ENCODE results near the gene GPR39. TPM values are rescaled to one million over a fixed set of nuclear protein-coding genes. Genes with fewer than 3 reads are reported as not detected.

The GPR39 gene
- total and polyA plus RNA-seq, 7 donors, result 0.05 to 0.08 TPM; not detected in 5

DNA sequence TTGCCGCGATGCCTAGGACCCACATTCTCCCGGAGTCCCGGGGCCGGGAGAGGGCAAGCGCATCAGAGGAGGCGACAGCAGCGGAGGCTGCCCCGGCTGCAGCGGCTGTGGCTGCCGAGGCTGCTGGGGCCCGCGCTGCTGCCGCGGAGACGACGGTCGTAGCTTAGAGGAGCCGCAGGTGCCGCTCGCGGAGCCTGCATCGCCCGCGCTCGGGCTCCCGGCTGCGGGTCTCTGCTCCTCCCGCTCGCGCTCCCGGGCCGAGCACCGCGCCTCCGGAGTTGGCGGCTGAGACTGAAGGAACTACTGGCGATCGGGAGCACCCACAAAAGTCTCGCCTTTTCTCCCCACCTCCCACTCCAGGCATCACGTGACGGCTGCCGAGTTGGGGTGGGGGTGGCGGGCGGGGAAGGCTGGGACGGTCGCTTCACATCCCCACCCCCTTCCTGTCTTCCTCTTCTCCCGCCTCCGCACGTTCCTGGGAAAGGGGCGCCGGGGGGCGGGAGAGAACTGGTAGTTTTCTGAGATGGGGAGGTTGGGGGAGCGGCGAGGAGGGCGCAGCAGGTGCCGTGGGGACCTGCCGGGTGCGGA, 253.4 kb downstream of the GPR39 start, which contains the start of gene LYPD1:
Gene LYPD1 (minus strand): TSS at position 298 of the 588 bp plus-strand sequence. CDS start 273 bp downstream, at position 25.
- 0 to 1% (median 1%) methylated on average over 30 to 59 of the region's 59 CpGs for WGBS, 3 donors
- Histone ChIP-seq H3K36me3 (ENCODE audit: insufficient read depth in 1 of 2, low read depth in 1 of 2) (no peaks in the 10 kb centered on the region), H3K9me3 (no peaks in the 10 kb centered on the region), H3K27me3 (ENCODE audit: insufficient read depth in 3 of 3, low read length in 2 of 3) (peaks cover 0 to 67% (median 12%) of the 10 kb centered on the region in 3 donors), H3K4me1 (peaks cover 6% of the 10 kb centered on the region), H3K27ac (no peak within 1 kb of the TSS), H3K4me3 (peak within 1 kb of the TSS; percentile 59)
- no peak for ATAC-seq
- intact Hi-C loops (cut with DNase I), result no loop called here
- no peak for DNase-seq
- TF ChIP-seq, protein P1, sequence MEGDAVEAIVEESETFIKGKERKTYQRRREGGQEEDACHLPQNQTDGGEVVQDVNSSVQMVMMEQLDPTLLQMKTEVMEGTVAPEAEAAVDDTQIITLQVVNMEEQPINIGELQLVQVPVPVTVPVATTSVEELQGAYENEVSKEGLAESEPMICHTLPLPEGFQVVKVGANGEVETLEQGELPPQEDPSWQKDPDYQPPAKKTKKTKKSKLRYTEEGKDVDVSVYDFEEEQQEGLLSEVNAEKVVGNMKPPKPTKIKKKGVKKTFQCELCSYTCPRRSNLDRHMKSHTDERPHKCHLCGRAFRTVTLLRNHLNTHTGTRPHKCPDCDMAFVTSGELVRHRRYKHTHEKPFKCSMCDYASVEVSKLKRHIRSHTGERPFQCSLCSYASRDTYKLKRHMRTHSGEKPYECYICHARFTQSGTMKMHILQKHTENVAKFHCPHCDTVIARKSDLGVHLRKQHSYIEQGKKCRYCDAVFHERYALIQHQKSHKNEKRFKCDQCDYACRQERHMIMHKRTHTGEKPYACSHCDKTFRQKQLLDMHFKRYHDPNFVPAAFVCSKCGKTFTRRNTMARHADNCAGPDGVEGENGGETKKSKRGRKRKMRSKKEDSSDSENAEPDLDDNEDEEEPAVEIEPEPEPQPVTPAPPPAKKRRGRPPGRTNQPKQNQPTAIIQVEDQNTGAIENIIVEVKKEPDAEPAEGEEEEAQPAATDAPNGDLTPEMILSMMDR (IDR thresholded peaks at IDR 0.05), result no peak

- ATAC-seq, result peak in 3 of 4 donors; percentile 25 to 38 (median 30)
- no peaks in the 10 kb centered on the region for H3K9me3 ChIP-seq
- 1 to 3% (median 1%) methylated on average over 36 to 44 of the region's 44 CpGs for WGBS, 3 donors
- H3K36me3 ChIP-seq (ENCODE audit: insufficient read depth in 1 of 2, low read depth in 1 of 2), result no peaks in the 10 kb centered on the region
- intact Hi-C loops (cut with DNase I), result no loop called here
- no peak overlapping the region for H3K27ac ChIP-seq
- peak overlapping the region; percentile 59 for H3K4me3 ChIP-seq
- peaks cover 0 to 67% (median 12%) of the 10 kb centered on the region in 3 donors for H3K27me3 ChIP-seq (ENCODE audit: insufficient read depth in 3 of 3, low read length in 2 of 3)
- peak; percentile 13 to 50 for DNase-seq
- TF ChIP-seq, protein P1 (IDR thresholded peaks at IDR 0.05), result no peak
- H3K4me1 ChIP-seq, result peaks cover 6% of the 10 kb centered on the region
Observed at GRCh38 chr2:132670496-132671150, 254.0 kb downstream of the GPR39 start.

DNA sequence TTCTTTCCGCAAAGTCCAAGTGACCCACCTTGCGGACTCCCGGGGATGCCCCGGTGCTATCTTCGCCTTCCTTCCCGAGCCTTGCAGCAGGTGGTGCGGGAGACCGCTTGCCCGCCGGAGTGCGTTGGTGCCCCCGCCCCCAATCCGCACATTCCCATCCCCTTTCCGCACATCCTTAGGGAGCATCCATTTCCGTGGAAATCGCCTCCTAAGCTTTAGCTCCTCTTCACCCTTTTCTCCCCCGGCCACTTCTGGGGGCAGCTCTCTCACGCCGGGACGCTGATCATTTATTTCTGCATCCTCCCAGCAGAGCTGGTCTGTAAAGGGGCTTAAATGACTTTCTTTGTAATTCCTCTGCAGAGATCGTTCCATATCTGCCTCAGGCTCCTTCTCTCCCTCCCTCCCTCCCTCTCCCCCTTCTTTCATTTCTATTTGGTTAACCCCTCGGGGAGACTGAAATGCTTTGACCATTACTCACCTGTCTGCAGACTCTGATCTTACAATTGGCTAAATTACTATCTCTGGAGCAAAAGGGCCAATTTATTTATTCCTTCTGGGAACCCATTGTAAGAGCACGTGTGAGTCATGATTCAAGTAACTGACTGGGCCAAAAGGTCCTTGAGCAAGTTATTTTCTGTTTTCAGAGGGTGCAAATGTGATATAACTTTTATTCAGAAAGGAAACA, 254.7 kb downstream of the GPR39 start:
- no peak overlapping the region for H3K27ac ChIP-seq
- intact Hi-C loops (cut with DNase I), result no loop called here
- 26 to 33% (median 28%) methylated on average over 23 of the region's 23 CpGs for WGBS, 3 donors
- peak overlapping the region; percentile 59 for H3K4me3 ChIP-seq
- H3K27me3 ChIP-seq (ENCODE audit: insufficient read depth in 3 of 3, low read length in 2 of 3), result peaks cover 0 to 67% (median 12%) of the 10 kb centered on the region in 3 donors
- DNase-seq (no peak), ATAC-seq (no peak)
- H3K9me3 ChIP-seq, result no peaks in the 10 kb centered on the region
- H3K36me3 ChIP-seq (ENCODE audit: insufficient read depth in 1 of 2, low read depth in 1 of 2), result no peaks in the 10 kb centered on the region
- TF ChIP-seq, protein P1 (IDR thresholded peaks at IDR 0.05), result no peak
- peaks cover 6% of the 10 kb centered on the region for H3K4me1 ChIP-seq

DNA sequence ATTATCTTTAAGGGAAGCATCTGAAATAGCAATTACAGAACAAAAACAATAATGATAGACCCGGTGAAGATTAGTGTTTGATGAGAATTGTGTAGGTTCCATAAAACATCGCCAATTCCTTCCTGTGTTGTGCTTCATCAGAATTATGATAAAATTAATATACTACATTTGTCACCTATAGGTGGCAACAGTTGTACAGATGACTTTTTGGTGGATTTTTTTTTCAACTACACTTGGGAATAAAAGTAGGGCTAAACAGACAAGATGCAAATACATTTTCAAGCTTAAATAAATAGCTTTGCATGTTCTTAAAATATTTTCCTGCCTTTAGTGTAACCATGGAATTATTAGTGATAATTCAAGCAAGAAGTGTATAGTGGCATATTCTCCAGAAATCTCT, 260.4 kb downstream of the GPR39 start:
- DNase-seq (no peak), ATAC-seq (no peak)
- H3K9me3 ChIP-seq, result no peaks in the 10 kb centered on the region
- H3K4me1 ChIP-seq, result no peaks in the 10 kb centered on the region
- 63 to 70% (median 67%) methylated on average over 2 of the region's 2 CpGs for WGBS, 3 donors
- H3K27ac ChIP-seq, result no peak overlapping the region
- no peak overlapping the region for H3K4me3 ChIP-seq
- no peaks in the 10 kb centered on the region for H3K36me3 ChIP-seq (ENCODE audit: insufficient read depth in 1 of 2, low read depth in 1 of 2)
- intact Hi-C loops (cut with DNase I), result no loop called here
- TF ChIP-seq, protein P1 (IDR thresholded peaks at IDR 0.05), result no peak
- H3K27me3 ChIP-seq (ENCODE audit: insufficient read depth in 3 of 3, low read length in 2 of 3), result peaks cover 0 to 15% (median 0%) of the 10 kb centered on the region in 3 donors
